ENCODE data around the gene ASAP2. TPM values are rescaled to one million over a fixed set of nuclear protein-coding genes. Genes with fewer than 3 reads are reported as not detected.

Gene ASAP2
- total RNA-seq, 2 donors from 2014 or later = 9.2 to 17.8 TPM

DNA sequence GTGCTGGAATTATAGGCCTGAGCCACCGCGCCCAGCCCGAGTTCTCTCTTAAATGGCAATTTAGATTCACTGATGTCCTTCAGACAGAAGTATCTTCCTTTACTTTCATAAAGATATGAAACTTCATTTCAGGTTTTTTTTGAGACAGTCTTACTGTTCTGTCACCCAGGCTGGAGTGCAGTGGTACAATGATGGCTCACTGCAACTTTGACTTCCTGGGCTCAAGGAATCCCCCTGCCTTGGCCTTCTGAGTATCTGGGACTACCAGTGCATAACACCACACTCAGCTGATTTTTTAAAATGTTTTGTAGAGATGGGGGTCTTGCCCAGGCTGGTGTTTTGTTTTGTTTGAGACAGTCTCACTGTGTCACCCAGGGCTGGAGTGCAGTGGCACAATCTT is 203.5 kb downstream of the ASAP2 start:
- TF ChIP-seq POLR2AphosphoS5 (IDR thresholded peaks at IDR 0.05) (no peak), POLR2A (IDR thresholded peaks at IDR 0.05) (no peak)
- TF ChIP-seq, protein P1, sequence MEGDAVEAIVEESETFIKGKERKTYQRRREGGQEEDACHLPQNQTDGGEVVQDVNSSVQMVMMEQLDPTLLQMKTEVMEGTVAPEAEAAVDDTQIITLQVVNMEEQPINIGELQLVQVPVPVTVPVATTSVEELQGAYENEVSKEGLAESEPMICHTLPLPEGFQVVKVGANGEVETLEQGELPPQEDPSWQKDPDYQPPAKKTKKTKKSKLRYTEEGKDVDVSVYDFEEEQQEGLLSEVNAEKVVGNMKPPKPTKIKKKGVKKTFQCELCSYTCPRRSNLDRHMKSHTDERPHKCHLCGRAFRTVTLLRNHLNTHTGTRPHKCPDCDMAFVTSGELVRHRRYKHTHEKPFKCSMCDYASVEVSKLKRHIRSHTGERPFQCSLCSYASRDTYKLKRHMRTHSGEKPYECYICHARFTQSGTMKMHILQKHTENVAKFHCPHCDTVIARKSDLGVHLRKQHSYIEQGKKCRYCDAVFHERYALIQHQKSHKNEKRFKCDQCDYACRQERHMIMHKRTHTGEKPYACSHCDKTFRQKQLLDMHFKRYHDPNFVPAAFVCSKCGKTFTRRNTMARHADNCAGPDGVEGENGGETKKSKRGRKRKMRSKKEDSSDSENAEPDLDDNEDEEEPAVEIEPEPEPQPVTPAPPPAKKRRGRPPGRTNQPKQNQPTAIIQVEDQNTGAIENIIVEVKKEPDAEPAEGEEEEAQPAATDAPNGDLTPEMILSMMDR (IDR thresholded peaks at IDR 0.05) = no peak

DNA sequence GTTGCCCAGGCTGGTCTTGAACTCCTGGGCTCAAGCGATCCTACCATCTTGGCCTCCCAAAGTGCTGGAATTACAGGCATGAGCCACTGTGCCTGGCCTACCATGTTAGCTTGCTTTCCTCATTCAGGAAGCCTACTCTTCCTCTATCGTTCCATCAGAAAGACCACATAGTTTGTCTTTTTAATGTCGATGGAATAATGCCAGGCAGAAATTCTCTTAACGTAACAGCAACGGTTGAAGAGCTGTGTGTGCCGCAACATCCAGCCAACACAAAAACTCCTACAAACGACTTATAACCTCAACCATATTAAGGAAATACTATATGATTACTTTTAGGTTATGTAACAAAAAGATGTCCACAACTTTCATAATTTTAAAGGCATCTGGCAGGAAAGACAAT is 206.2 kb downstream of the ASAP2 start:
- H3K9me3 ChIP-seq = no peaks in the 10 kb centered on the region
- no peak overlapping the region for H3K27ac ChIP-seq
- intact Hi-C loops (cut with DNase I) = no loop called here
- H3K4me1 ChIP-seq (replicated peaks) = no peaks in the 10 kb centered on the region
- no peak overlapping the region for H3K4me3 ChIP-seq
- WGBS = 70% methylated on average over 7 of the region's 7 CpGs
- TF ChIP-seq, protein P1 (IDR thresholded peaks at IDR 0.05) = no peak
- TF ChIP-seq POLR2A (IDR thresholded peaks at IDR 0.05) (no peak), POLR2AphosphoS5 (IDR thresholded peaks at IDR 0.05) (no peak)
- H3K27me3 ChIP-seq (replicated peaks; ENCODE audit: insufficient read depth) = no peaks in the 10 kb centered on the region
- H3K36me3 ChIP-seq = no peaks in the 10 kb centered on the region
- no peak for DNase-seq (ENCODE audit: low spot score)

More for the DNA sequence above, 203.5 kb downstream of the ASAP2 start:
- no peaks in the 10 kb centered on the region for H3K4me1 ChIP-seq (replicated peaks)
- 93% methylated on average over 3 of the region's 3 CpGs for WGBS
- no peaks in the 10 kb centered on the region for H3K27me3 ChIP-seq (replicated peaks; ENCODE audit: insufficient read depth)
- H3K27ac ChIP-seq = no peak overlapping the region
- H3K36me3 ChIP-seq = no peaks in the 10 kb centered on the region
- no peaks in the 10 kb centered on the region for H3K9me3 ChIP-seq
- intact Hi-C loops (cut with DNase I) = no loop called here
- no peak for DNase-seq (ENCODE audit: low spot score)
- H3K4me3 ChIP-seq = no peak overlapping the region

DNA sequence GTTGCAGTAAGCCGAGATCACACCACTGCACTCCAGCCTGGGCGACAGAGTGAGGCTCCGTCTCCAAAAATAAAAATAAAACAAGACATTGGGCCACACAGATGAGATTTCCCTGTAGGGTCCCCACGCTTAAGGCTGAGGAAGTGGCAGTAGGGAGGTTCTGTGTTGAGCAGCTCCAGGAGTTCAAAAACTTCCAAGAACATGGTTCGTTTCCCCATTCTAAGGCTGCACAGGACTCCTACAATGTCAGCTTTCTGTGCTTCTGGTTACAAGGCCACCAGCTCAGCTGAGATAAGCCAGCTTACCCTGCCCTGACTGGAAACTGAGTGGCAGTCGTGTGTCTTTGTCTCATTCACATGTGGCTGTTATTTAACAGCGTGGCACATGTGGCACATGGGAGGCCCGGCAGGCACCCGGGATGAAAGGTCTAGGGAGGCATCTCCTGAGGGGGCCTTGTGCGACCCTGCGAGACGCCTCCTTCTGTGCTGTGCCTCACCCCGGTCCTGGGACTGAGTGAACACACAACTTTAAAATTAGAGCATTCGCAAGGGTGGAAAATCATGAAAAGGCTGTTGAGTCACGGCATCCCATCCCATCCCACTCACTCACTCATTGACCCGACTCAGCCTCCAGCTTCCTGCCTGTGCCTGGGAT is 209.0 kb downstream of the ASAP2 start:
- no peaks in the 10 kb centered on the region for H3K4me1 ChIP-seq (replicated peaks)
- TF ChIP-seq, protein P1 (IDR thresholded peaks at IDR 0.05) = no peak
- TF ChIP-seq POLR2A (IDR thresholded peaks at IDR 0.05) (no peak), POLR2AphosphoS5 (IDR thresholded peaks at IDR 0.05) (no peak)
- intact Hi-C loops (cut with DNase I) = no loop called here
- H3K9me3 ChIP-seq = no peaks in the 10 kb centered on the region
- H3K27me3 ChIP-seq (replicated peaks; ENCODE audit: insufficient read depth) = no peaks in the 10 kb centered on the region
- H3K27ac ChIP-seq = no peak overlapping the region
- H3K36me3 ChIP-seq = no peaks in the 10 kb centered on the region
- no peak for DNase-seq (ENCODE audit: low spot score)
- H3K4me3 ChIP-seq = no peak overlapping the region
- 88% methylated on average over 16 of the region's 16 CpGs for WGBS

DNA sequence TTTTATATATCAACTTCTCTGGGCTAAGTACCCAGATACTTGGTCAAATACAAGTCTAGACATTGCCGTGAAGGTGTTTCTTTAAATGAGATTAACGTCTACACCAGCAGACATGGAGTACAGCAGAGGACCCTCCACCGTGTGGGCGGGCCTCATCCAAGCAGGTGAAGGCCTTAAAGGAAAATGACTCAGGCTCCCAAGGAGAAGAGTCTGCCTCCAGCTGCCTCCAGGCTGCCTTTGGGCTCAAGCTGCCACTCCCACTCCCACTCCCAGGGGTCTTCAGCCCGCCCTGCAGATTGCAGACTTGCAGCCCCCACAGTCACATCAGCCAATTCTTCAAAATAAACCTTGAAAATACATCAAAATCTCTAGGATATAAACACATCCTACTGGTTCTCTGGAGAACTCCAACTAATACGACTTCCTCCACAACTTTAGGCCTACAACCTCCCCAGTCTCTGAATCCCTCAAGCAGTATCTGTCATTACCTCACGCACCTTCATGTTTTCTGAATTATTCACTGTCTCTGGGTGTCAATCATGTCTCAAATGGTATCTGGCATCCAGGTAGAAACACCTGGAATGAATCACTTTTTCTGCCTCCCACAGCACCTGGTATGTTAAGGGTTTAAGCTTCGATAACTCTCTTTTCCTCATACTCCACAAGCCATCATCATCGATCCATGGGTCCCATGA is 209.8 kb downstream of the ASAP2 start:
- Histone ChIP-seq H3K9me3 (no peaks in the 10 kb centered on the region), H3K4me1 (replicated peaks) (peaks cover 2% of the 10 kb centered on the region), H3K36me3 (no peaks in the 10 kb centered on the region), H3K27me3 (replicated peaks; ENCODE audit: insufficient read depth) (no peaks in the 10 kb centered on the region), H3K4me3 (no peak overlapping the region), H3K27ac (no peak overlapping the region)
- WGBS = 93% methylated on average over 9 of the region's 9 CpGs
- intact Hi-C loops (cut with DNase I) = no loop called here
- TF ChIP-seq POLR2A (IDR thresholded peaks at IDR 0.05) = no peak
- no peak for TF ChIP-seq POLR2AphosphoS5 (IDR thresholded peaks at IDR 0.05)
- TF ChIP-seq, protein P1 (IDR thresholded peaks at IDR 0.05) = no peak
- no peak for DNase-seq (ENCODE audit: low spot score)

DNA sequence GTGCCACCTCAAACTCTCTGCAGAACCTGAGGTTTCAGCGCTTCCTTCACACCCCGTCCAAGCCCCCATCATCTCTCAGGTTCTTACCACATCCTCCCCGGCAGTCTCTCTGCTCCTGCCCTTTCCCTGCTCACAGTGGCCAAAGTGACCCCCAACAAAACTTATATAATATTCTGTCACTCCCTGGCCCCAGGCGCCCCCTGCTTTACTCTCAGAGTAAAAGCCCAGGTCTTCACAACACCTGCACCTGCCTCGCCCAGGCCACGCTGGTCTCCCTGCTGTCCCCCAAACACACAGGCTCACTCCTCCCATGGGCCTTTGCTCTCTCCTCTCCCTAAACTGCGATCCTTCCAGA is 210.3 kb downstream of the ASAP2 start:
- no peak for DNase-seq (ENCODE audit: low spot score)
- no peak for TF ChIP-seq POLR2AphosphoS5 (IDR thresholded peaks at IDR 0.05)
- TF ChIP-seq POLR2A (IDR thresholded peaks at IDR 0.05) = no peak
- TF ChIP-seq, protein P1 (IDR thresholded peaks at IDR 0.05) = no peak
- peaks cover 2% of the 10 kb centered on the region for H3K4me1 ChIP-seq (replicated peaks)
- H3K27me3 ChIP-seq (replicated peaks; ENCODE audit: insufficient read depth) = no peaks in the 10 kb centered on the region
- no peaks in the 10 kb centered on the region for H3K9me3 ChIP-seq
- H3K4me3 ChIP-seq = no peak overlapping the region
- 91% methylated on average over 7 of the region's 7 CpGs for WGBS
- intact Hi-C loops (cut with DNase I) = no loop called here
- no peaks in the 10 kb centered on the region for H3K36me3 ChIP-seq
- no peak overlapping the region for H3K27ac ChIP-seq
